GM19468 (cell line): ENCODE measurements around the gene MED12.
"Not testable (repeated sequence)": the region's sequence is repeated elsewhere in the genome, so short reads cannot be mapped to it uniquely, and the experiment has no call there.

Experiments used
- ATAC-seq: cut with Tn5 transposase; IDR thresholded peaks from one replicate; pipeline ENCODE4 v1.9.1; 2021; ENCODE audit warnings: mild to moderate bottlenecking, moderate library complexity, moderate number of reproducible peaks; ENCODE audit not compliant: unreplicated experiment; ENCODE audit errors: extremely low read depth

The MED12 gene

GRCh38 chrX:71158603-71159002 lies 40.2 kb downstream of the MED12 start:
- ATAC-seq = no peak

DNA sequence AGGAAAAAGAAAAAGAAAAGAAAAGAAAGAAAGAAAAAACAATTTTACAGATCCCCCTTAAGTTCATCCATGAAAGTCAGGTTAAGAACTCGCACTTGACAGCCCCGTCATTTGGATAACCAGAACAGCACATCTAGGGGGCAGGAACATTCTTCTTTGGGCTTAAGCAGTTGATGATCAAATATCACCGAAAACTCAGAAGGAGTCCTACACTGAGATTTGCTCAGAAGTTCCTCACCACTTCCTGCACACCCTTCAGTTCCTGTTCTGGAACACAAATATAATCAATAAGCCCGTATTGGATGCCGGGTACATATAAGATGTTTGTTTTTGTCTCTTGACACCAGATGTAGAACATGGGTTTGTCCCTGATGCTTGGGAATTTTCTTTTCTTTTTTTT lies 40.9 kb downstream of the MED12 start:
- no peak for ATAC-seq

DNA sequence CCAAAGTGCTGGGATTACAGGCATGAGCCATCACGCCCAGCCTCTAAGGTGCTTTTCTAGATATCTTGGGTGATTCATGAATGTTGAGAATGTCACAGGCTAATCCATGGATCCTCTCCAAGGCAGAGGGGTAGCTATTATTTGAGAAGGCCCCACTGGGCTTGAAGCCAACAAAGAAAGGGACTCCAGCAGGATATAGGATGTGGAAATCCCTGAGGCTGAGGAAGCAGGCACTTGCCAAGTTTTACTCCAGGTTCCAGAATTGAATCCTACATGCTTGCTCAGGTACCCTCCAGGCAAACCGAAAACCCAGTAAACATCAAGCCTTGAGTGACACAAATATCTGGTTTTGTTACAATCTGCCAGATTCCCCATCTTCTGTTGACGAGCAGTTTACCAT lies 42.1 kb downstream of the MED12 start:
- no peak for ATAC-seq

GRCh38 chrX:71162981-71163380 lies 44.6 kb downstream of the MED12 start:
- ATAC-seq = no peak

DNA sequence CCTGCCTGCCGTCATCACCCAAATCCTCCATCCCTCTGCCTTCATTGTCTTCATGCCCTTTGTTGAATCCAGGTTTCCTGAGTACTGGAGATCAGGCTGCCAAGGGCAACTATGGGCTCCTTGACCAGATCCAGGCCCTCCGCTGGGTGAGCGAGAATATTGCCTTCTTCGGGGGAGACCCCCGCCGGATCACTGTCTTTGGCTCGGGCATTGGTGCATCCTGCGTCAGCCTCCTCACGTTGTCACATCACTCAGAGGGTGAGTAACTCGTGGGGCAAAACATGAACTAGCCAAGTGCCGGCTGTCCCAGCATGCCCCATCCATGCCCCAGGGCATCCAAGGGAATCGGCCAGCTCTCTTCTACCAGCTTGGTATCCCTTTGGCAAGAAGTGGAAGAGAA lies 45.7 kb downstream of the MED12 start:
- no peak for ATAC-seq

- no peak for ATAC-seq
These were observed 48.1 kb downstream of the MED12 start for GRCh38 chrX:71166461-71166860.

DNA sequence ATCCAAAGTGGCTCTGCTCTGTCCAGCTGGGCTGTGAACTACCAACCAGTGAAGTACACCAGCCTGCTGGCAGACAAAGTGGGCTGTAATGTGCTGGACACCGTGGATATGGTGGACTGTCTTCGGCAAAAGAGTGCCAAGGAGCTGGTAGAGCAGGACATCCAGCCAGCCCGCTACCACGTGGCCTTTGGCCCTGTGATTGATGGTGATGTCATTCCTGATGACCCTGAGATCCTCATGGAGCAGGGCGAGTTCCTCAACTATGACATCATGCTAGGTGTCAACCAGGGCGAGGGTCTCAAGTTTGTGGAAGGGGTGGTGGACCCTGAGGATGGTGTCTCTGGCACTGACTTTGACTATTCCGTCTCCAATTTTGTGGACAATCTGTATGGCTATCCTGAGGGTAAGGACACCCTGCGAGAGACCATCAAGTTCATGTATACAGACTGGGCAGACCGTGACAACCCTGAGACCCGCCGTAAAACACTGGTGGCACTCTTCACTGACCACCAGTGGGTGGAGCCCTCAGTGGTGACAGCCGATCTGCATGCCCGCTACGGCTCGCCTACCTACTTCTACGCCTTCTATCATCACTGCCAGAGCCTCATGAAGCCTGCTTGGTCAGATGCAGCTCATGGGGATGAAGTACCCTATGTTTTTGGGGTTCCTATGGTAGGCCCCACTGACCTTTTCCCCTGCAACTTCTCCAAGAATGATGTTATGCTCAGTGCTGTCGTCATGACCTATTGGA lies 48.8 kb downstream of the MED12 start:
- ATAC-seq = no peak

GRCh38 chrX:71168134-71168533 lies 49.7 kb downstream of the MED12 start:
- no peak for ATAC-seq

GRCh38 chrX:71169586-71169985 lies 51.2 kb downstream of the MED12 start:
- ATAC-seq = no peak

GRCh38 chrX:71170660-71171059 lies 52.3 kb downstream of the MED12 start:
- ATAC-seq = no peak

- ATAC-seq = no peak
These were observed 52.9 kb downstream of the MED12 start for GRCh38 chrX:71171110-71171801.

GRCh38 chrX:71173440-71173839 lies 55.0 kb downstream of the MED12 start:
- ATAC-seq = no peak

- no peak for ATAC-seq
These were observed 56.4 kb downstream of the MED12 start for GRCh38 chrX:71174795-71175194.

GRCh38 chrX:71175531-71175930 lies 57.1 kb downstream of the MED12 start:
- no peak for ATAC-seq

DNA sequence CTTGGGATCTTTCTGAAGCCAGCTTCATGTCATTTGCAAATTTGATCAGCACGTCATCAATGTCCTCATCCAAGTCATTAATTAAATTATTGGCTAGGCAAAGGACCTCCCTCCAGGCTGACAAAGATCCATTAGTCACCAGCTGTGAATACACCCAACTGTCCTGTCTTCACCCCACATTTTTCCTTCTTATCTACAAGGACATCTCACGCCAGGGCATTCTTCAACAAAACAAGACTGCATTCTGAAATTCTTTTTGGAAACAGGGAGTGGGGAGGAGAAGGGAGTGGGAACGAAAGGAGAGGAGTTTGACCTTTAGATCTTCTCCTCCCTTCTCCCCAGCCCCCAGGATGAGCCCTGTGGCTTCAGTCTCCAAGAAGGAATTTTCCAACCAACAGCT lies 58.9 kb downstream of the MED12 start:
- ATAC-seq = no peak

DNA sequence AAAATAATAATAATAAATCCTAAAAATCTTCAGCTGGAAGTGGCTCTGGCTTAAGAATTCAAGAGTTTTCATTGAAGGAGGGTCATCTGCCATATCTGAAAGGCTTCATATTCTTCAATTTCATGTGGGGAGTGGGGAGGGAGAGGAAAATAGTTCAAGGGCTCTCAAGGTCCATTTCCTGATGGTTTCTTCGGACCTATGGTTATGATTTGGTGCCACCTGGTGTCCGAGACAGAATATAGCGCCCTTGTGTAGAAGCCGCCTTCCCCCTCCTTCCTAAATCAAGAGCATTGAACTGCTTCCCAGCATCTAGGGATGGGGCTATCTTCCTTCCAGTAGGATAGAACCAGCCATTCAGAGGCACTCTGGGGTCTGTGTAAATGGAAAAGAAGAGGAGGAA lies 60.5 kb downstream of the MED12 start:
- ATAC-seq = no peak

GRCh38 chrX:71180579-71181265 lies 62.3 kb downstream of the MED12 start:
- not testable (repeated sequence) for ATAC-seq

DNA sequence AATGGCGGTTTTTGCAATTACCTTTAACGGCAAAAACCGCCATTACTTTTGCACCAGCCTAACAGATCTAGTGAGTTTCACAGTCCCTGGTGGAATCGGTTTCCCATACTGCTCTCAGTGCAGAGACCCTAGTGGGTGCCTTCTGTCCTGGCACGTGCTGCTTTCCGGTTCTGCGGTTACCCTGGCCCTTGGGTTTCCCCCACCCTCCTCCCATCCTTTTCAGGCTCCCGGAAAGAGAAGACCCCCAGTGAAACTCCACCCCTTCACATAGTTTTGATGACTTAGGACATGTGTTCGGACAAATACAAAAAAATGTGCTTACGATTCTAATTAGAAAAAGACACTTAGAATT lies 63.1 kb downstream of the MED12 start:
- ATAC-seq = no peak

GRCh38 chrX:71181910-71182799 lies 63.8 kb downstream of the MED12 start:
- ATAC-seq = peak; percentile 76

DNA sequence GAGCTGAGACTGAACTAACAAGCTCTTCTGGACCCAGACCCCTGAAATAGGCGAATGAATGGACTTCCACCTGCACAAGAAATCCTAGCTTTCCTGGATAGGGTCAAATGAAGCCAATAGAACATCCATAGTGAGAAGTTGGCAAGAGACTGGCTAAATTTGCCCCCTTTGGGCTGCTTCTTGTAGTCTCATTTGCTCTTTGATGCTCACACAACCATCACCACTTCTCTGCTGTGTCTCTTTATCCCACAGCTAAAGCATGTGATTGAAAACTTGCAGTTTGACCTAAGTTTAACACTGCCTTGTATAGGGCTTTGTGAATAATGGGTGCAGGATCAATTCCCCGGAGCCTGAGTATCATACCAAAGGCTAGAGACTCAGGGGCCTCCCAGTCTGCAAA lies 64.5 kb downstream of the MED12 start:
- ATAC-seq = no peak
